Thoracic aorta (tissue), 2 donors: ENCODE results near the gene SLC8A1. TPM values are rescaled to one million over a fixed set of nuclear protein-coding genes. Genes with fewer than 3 reads are reported as not detected.

Source experiments
- ATAC-seq: fragments of 150-250 bp; one replicate; pipeline ENCODE4 v1.8.0; 2017; ENCODE audit warnings: low read depth; ENCODE audit not compliant: insufficient number of reproducible peaks, low FRiP score
- DNase-seq: peaks from one replicate; pipeline ENCODE4 v3.0.0-alpha.2; 2020; ENCODE audit warnings: low spot score
- H3K27ac ChIP-seq, 2 donors: fragments of 200-600 bp; sonication (generic); 1 replicate in 1 of 2; 2 replicates in 1 of 2; pipeline ENCODE4 v1.5.1; 2016; ENCODE audit warnings: mild to moderate bottlenecking in 2 of 2, moderate library complexity in 2 of 2
- H3K27me3 ChIP-seq: fragments of 200-600 bp; sonication (generic); replicated peaks from 2 replicates; pipeline ENCODE4 v1.6.0; 2016; ENCODE audit warnings: mild to moderate bottlenecking; ENCODE audit not compliant: insufficient read depth
- H3K36me3 ChIP-seq: fragments of 200-600 bp; sonication (generic); one replicate; pipeline ENCODE4 v1.5.1; 2016
- H3K4me1 ChIP-seq, 2 donors: fragments of 200-600 bp; sonication (generic); 1 replicate in 1 of 2; 2 replicates in 1 of 2; pipeline versions ENCODE4 v1.5.1 to v1.6.0; 2016; ENCODE audit warnings: low read depth in 2 of 2, mild to moderate bottlenecking in 1 of 2; ENCODE audit not compliant: control insufficient read depth in 1 of 2
- H3K4me3 ChIP-seq: fragments of 200-600 bp; sonication (generic); 2 replicates; pipeline ENCODE4 v1.5.1; 2016; ENCODE audit warnings: mild to moderate bottlenecking
- H3K9me3 ChIP-seq: fragments of 200-600 bp; sonication (generic); 2 replicates; pipeline ENCODE4 v1.5.1; 2016
- CTCF ChIP-seq: fragments of 200-600 bp; sonication (generic); IDR thresholded peaks from one replicate; pipeline ENCODE4 v1.5.1; 2019; ENCODE audit warnings: antibody characterized with exemption
- total RNA-seq, 2 donors: library from RNA; depleted of rRNA; stranded (reverse); fragments of >200 nt; gene quantifications; one replicate each; pipeline versions ENCODE4 v1.1.0 to v1.2.3, GENCODE V29; 2016

SLC8A1 gene
- total RNA-seq, 2 donors from 2014 or later, result 13.7 to 31.2 TPM

GRCh38 chr2:40118622-40119021 is 333.3 kb downstream of the SLC8A1 start:
- ATAC-seq (no peak), DNase-seq (no peak)

GRCh38 chr2:40115894-40116293 is 336.0 kb downstream of the SLC8A1 start:
- no peak for TF ChIP-seq CTCF
- Histone ChIP-seq H3K4me1 (no peaks in the 10 kb centered on the region), H3K9me3 (no peaks in the 10 kb centered on the region), H3K27me3 (no peaks in the 10 kb centered on the region), H3K27ac (no peak overlapping the region), H3K4me3 (no peak overlapping the region), H3K36me3 (no peaks in the 10 kb centered on the region)
- no peak for DNase-seq
- ATAC-seq, result no peak

More at GRCh38 chr2:40118622-40119021, 333.3 kb downstream of the SLC8A1 start:
- no peaks in the 10 kb centered on the region for H3K36me3 ChIP-seq
- no peak for TF ChIP-seq CTCF
- H3K9me3 ChIP-seq, result no peaks in the 10 kb centered on the region
- H3K27ac ChIP-seq, result no peak overlapping the region
- H3K27me3 ChIP-seq, result no peaks in the 10 kb centered on the region
- peaks cover 0 to 1% of the 10 kb centered on the region in 2 donors for H3K4me1 ChIP-seq
- no peak overlapping the region for H3K4me3 ChIP-seq

GRCh38 chr2:40115348-40115747 is 336.5 kb downstream of the SLC8A1 start:
- Histone ChIP-seq H3K27me3 (no peaks in the 10 kb centered on the region), H3K4me3 (no peak overlapping the region), H3K27ac (no peak overlapping the region), H3K36me3 (no peaks in the 10 kb centered on the region), H3K4me1 (no peaks in the 10 kb centered on the region), H3K9me3 (no peaks in the 10 kb centered on the region)
- DNase-seq (no peak), ATAC-seq (no peak)
- TF ChIP-seq CTCF, result no peak

DNA sequence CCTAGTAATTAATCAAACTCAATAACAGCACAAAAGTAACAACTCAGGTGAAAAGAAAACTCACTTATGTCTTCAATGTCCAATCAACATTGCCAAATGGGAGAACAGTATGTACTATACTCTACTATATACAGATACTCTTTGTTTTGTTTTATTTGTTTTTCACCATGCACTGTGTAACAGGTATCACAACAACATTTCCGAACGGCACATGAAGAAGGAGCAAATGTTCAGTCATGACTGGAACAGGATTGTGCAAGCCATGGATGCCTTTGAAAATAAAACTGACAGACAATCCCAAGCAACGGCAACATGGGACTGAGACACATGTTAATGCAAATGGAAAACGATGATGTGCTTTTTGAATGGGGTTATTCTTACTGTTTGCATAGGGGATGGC is 337.9 kb downstream of the SLC8A1 start:
- DNase-seq, result no peak
- Histone ChIP-seq H3K27me3 (no peaks in the 10 kb centered on the region), H3K4me1 (no peaks in the 10 kb centered on the region), H3K27ac (no peak overlapping the region), H3K36me3 (no peaks in the 10 kb centered on the region), H3K9me3 (no peaks in the 10 kb centered on the region), H3K4me3 (no peak overlapping the region)
- no peak for TF ChIP-seq CTCF
- ATAC-seq, result no peak

DNA sequence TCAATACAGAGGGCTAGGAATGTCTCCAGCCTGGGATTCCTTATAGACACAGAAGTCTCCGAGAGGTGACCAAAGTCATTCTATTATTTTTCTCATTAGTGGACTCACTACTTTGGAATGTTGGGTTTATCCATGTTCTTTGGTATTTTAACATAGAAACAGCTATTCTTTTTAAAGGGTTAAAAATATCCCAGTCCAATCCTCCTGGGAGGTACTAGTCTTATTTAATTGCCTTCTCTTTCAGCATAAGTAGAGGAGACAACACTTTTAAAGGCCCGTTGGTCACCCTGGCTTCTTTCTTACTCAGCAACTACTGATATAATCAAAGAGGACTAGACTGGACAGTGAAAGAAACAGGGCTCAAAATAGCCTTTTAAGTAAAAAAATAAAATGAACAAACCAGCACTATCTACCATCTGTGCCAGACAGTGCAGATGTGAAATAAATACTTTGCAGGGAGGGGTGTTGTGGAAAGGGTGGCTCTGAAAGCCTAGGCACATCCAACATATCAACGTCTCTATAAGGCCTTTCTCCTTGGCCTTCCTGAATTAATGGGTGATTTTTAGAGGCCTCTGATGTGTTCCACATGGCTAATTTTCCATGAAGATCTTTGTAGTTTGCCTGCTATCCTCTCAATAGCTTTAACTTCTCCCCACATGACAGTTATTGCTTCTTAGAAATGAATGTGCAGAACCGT is 338.5 kb downstream of the SLC8A1 start:
- no peak for DNase-seq
- Histone ChIP-seq H3K9me3 (no peaks in the 10 kb centered on the region), H3K4me3 (no peak overlapping the region), H3K36me3 (no peaks in the 10 kb centered on the region), H3K27ac (no peak overlapping the region), H3K4me1 (no peaks in the 10 kb centered on the region), H3K27me3 (no peaks in the 10 kb centered on the region)
- TF ChIP-seq CTCF, result no peak
- ATAC-seq, result no peak
